HCEC 1CT (cell line): ENCODE measurements around the gene SERTAD4.
A peak's percentile ranks its signal among the peaks of the same experiment; 100 is the strongest.

ENCODE experiments used
- DNase-seq: peaks from one replicate; pipeline ENCODE4 v3.0.0-alpha.2; 2017

SERTAD4 gene

GRCh38 chr1:210233495-210234328, 1.1 kb downstream of the SERTAD4 start:
- peak; percentile 58 for DNase-seq

DNA sequence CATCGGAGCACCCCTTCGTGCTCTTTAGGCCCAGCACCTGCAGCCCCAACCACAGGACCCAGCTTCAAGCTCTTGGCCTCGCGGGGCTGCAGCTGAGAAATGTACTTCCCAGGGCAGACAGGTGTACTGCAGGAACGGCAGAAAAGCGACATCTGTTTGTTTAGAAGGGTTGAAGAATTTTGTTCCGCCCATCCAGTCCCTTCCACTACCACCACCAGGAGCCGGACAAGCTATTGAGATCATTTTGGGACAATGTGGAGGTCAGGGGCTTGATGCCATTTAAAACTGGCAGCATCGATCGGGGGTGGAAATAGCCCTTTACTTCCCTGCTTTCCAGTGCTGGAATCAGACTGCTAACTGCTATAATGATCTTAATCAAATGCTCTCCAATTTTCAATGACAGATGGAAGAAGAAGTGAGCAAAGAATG, 1.7 kb downstream of the SERTAD4 start:
- DNase-seq = no peak

DNA sequence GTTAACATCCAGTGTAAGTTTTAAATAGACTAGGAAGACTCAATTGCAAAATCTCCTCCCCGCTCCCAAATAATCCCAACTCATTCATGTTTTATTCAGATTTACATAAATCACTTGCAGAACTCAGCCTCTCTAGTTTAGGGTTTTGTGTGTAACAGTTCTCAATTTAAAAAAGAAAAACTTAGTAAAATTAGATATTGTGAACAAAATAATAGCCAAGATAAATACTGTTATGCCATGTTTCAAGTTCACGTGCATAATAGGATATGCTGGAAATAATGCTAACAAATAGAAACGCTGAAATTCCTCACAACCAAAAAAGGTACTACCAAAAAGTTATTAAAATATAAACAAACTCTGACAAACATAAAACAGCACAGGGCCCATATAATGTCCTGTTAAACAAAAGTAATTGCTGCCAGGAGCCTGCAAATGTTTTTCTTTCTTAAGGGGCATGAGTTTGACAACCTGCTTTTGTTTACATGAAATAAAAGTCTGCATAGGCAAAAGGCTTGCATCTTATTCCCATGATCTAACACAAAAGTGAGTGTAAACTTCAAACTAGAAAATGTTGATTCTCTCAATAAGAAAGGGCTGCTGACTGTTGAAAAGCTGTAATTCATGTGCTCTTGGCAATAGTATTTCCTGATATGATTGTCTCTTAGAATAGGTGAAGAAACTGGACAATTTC, 2.9 kb downstream of the SERTAD4 start:
- DNase-seq = no peak

GRCh38 chr1:210236386-210236839, 3.8 kb downstream of the SERTAD4 start:
- DNase-seq = no peak

DNA sequence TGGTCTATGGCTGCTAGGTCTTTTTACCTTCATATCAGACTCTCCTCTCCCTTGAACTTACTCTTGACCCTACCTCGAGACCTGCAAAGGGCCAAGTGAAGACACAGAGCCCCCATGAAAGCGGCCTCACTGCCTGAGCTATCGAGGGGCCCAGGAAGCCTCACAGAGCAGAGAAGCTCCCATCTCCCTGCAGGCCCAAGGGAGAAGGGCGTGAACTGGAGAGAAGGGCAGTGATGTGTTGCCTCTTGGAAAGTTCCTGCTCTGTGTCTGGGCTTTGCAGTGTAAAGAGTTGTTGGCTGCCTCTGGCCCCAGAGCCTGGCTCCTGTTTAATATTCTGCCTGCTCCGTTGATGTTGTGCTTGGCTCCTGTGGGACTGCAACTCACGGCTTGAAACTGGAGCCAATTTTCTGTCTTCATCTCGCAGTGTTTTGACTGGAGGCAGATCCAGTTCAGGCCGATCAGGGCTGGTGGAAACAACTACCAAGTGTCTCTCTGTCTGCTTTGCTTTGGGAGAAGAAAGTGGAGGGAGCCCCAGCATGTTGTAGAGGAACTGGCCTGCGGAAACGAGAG, 4.3 kb downstream of the SERTAD4 start:
- DNase-seq = no peak

DNA sequence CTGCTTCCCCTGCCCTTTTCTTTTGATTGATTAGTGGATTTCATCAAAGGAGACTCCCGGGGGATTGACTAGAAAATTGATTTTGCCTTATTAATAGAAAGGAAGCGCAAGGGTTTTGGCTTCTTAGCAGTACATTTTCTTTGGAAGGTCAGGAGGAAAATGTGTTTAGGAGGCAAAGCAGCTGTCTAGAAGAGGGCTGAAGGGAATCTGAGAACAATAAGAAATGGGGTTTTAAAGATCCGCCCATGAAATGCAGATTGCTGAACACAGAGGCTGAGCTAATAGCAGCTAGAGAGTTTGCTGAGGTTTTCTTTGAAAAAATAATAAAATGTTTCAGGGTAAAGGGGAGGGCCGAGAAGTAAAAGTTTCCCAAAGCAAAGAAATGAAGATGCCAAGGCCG, 4.9 kb downstream of the SERTAD4 start:
- no peak for DNase-seq

DNA sequence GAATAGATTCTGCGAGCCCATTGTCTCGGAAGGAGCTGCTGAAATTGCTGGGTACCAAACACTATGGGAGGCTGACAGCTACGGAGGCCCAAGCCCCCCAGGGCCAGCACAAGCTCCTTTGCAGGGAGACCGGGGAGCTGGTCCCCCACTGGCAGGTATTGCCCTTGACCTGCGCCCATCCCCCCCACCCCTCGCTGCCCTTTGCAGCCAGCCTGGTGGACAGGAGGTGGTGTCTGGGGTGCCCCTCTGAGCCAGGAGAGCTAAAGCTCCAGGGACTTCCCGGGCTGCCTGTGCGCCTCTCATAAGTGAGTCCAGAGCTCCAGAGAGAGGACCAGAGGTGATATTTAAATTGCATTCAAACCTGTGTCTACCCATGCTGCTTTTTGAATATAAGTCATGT, 5.4 kb downstream of the SERTAD4 start:
- DNase-seq = no peak

GRCh38 chr1:210239349-210240111, 6.9 kb downstream of the SERTAD4 start:
- DNase-seq = peak; percentile 86

DNA sequence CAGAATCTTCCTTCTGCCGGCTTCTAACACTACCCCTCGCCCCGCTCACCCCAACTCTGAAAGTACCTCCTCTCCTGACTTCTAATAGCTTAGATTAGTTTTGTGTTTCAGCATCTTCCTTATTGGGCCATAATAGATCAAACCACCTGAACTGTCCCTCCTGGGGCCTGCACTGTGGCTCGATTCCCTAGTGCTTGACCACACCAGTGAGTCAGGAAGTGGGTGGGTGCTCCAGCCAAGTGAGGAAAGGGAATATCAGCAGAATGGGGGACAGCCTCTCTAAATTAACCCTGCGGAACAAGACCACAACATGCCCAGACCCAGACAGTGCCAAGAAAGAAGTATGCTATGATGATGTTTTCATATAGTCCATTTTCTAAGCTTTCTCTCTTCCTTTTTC, 8.5 kb downstream of the SERTAD4 start:
- DNase-seq = no peak

DNA sequence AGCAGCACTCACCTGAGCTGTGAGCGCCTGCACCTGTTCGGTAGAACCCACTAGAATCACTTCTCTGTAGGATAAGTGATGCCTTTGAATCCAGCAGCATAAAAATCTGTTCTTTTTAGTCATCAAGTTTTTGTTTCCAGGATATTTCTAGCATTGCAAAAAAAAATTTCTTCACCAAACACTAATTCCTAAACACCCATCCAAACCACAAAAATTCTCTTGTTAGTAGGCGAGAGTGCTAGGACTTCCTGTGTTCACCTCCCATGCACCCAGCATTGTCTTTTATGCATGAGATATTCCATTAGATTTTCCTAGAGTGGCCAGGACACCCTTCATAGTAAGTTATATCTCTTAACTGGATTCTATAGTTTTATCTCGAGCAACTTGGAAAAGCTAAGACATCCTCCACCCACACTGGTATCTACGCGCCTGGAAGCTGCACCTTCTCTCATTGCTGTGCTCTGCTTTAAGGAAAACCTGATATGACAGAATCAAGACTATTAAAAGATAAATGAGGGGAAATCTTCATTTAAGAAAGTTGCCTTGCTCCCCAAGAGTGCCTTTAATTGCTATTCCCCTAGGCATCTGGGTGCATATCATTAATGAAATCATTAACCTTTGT, 12.3 kb downstream of the SERTAD4 start:
- peak; percentile 7 for DNase-seq

DNA sequence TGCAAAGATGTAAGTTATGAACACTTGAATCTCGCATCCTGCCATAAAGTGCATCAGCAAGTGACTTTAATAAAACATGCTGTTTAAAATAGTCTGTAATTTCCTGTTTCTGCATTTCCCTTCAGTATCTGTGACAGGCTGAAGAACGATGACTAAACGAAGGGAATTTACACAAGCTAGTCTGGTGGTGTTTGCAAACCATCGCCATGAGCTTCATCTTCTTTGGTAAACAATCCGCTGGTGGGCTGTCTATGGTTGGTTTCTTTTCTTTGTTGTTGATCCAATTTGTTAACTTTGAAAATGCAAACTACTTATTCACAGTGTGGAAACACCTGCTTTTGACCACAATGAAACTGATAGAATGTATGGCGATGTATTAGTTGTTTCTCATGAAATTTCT, 13.9 kb downstream of the SERTAD4 start:
- peak; percentile 42 for DNase-seq

- peak; percentile 19 for DNase-seq
These were observed 15.7 kb downstream of the SERTAD4 start for GRCh38 chr1:210248341-210248740.

- DNase-seq = no peak
These were observed 18.0 kb downstream of the SERTAD4 start for GRCh38 chr1:210250665-210250997.

DNA sequence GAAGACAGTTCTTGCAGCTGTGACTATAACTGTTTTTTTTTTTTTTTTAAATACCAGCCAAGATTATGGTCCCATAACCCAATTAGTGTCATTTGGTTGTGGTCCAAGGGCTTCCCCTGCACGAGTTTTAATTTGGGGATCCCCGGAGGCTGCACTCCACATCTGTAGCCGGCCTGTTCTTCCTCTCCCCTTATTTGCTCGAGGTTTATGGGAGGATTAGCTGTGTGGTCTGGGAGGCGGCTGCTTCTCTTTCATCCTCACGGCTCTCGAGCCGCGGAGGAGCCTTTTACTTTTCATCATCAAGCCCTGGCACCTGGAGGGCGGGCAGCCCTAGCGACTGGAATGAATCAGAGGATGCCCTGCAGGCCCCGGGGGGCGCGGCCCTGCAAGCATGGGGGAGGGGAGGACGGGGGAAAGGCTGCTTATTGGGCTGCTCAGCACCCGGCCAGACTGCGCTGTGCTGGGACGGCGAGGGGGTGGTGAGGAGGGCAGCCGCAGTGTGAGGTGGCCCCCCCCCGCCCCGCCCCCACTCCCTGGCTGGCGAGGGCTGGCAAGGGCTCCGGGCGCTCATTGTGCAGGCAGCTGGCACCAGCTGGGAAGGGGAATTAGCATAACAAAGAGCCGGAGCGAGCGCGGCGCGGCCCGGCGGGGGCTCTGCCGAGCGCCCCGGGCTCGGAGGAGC, 18.5 kb downstream of the SERTAD4 start:
- DNase-seq = no peak

GRCh38 chr1:210251680-210252490, 19.3 kb downstream of the SERTAD4 start:
- no peak for DNase-seq

DNA sequence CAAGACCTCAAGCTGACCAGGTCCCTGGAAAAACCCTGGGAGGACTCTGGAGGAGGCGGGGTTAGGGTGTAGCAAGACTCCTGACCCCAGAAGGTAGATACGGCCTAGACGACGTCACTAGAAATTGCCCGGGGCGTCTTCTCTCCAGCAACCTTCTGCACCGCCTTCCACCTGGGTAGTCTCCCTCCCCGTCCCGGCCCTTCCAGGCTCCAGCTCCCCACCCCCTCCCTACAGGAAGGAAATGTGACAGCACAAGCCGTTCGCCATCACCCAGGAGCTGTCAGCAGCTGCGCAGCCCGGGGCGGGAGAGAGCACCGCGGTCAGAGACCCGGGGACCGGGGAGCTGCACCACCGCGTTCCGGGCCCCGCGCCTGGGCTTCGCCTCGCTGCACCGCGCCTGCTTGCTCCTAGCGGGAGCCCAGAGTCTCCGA, 20.0 kb downstream of the SERTAD4 start:
- no peak for DNase-seq

DNA sequence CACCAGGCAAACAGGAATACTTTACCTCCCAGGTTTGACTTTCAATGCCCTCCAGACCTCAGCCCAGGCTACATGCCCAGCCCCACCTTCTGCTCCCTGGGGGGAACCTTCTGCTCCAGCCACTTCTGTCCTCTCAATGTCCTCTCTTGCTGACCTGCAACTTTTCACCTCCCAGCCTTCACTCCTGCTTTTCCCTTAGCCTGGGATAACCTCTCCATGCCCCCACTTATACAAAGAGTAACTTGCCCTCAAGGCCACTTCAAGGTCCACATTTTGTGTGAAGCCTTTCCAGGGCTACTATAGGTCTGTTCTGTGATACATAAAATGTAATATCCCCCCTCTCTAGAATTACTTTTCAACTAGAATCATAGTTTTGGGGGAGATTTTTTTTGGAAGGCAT, 21.7 kb downstream of the SERTAD4 start:
- DNase-seq = no peak

GRCh38 chr1:210257698-210258529, 25.3 kb downstream of the SERTAD4 start:
- no peak for DNase-seq

DNA sequence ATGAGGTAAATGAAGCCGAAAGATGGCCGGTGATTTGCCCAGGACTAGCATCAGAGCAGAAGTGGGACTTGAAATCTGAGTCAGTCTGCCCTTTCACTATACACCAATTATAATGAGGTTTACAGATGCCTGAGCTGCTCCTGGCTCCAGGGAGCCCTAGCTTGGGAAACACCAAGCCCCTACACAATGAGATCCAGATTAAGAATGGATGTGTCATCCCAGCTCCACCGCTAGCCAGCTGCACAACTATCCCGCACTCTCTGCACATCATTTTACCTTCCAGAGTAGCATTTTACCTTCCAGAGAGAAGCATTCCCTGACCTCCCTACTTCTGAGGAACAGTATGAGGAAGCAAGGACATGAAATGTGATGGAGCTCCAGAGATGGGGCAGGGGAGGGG, 27.0 kb downstream of the SERTAD4 start:
- DNase-seq = no peak

- no peak for DNase-seq
These were observed 27.5 kb downstream of the SERTAD4 start for GRCh38 chr1:210260096-210260495.
